ENCODE measurements around the gene TNRC18. TPM values are rescaled to one million over a fixed set of nuclear protein-coding genes. Genes with fewer than 3 reads are reported as not detected.

Gene TNRC18
- total and polyA plus RNA-seq, 9 of the 15 experiments (the other 6 are each of a cell fraction or from before 2014, with no cell fraction given): 0.03 to 43.2 (median 18.0) TPM

DNA sequence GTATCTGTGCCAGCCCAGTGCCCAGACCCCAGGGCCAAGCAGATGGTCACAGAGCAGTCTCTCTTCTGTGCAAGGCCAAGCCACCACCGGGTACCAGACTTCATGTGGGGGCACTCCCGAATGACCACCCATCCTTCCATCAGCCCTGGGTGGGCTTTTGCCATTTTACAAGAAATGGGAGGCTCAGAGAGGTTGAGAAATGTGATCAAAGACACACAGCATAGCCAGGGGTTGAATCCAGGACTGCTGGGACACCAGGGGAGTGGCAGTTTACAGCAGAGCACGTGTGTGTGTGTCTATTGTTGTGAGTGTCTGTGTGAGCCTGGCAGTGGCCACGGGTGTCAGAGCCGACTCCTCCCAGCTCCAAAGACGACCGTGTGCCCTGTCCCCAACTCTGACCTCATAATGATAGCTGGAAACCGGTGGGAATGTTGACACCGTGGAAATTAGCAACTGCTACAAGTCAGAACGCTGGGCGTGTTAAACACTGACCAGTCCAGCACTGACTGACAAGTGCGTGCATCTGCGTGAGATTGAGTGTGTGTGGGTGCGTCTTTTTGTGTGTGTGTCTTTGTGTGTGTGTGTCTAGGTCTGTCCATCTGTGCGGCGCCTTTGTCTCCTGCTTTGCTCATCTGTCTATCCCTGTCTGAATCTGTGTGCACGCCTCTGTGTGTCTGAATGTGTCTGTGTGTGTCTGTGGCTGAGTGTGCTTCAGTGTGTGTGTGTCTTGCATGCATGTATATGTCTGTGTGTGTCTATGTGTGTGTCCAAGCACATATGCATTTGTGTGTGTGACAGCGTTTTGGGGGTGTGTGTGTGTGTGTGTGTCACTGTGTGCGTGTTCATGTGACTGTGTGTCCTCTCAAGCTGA, 158.1 kb downstream of the TNRC18 start:
- Histone ChIP-seq H3K9ac (ENCODE audit: insufficient read depth in 1 of 2, low read depth in 2 of 2, low read length in 2 of 2) (no peak overlapping the region), H3K4me1 (replicated peaks in 1 of 2; ENCODE audit: control insufficient read depth in 2 of 2, insufficient read depth in 2 of 2, low read length in 2 of 2) (no peaks in the 10 kb centered on the region; a peak in 1 of 5 replicates), H3K4me3 (no peak overlapping the region), H3K9me3 (replicated peaks; ENCODE audit: control insufficient read depth, insufficient read depth, low read depth, low read length) (no peaks in the 10 kb centered on the region), H4K20me1 (replicated peaks; ENCODE audit: control insufficient read depth, insufficient read depth, low read length) (peaks cover 2% of the 10 kb centered on the region; the same call in 1 of the 2 replicates), H3K79me2 (ENCODE audit: control insufficient read depth, insufficient read depth, low read length) (no peaks in the 10 kb centered on the region), H3K4me2 (ENCODE audit: insufficient read depth, low read length) (no peak overlapping the region), H3K27ac (ENCODE audit: extremely low read depth, low read depth, low read length) (no peak overlapping the region), H3K9me1 (ENCODE audit: control insufficient read depth, insufficient read depth, low read length) (no peaks in the 10 kb centered on the region), H2AFZ (ENCODE audit: low read depth, low read length) (0 out of 2 replicates have a peak overlapping the region, but pooled peaks have one; percentile 11), H3K27me3 (ENCODE audit: control insufficient read depth in 2 of 2, insufficient read depth in 2 of 2, low read length in 2 of 2) (peaks cover 0 to 38% of the 10 kb centered on the region in 2 experiments; a peak in 2 of 5 replicates), H3K36me3 (ENCODE audit: control insufficient read depth, insufficient read depth, low read length) (no peaks in the 10 kb centered on the region)
- DNase-seq (ENCODE audit: extremely low read depth in 1 of 4, low spot score in 3 of 4): no peak
- WGBS (ENCODE audit: insufficient coverage, low coverage, missing lambda C conversion rate): 19% methylated on average over 19 of the region's 19 CpGs
- in situ Hi-C loops (cut with MboI) (no loop called here), intact Hi-C loops (cut with micrococcal nuclease) (no loop called here)
- no peak for FAIRE-seq
- ATAC-seq: no peak; the same call in 2 of the 3 replicates
- POLR2A ChIA-PET: no interaction called here
- CTCF ChIA-PET (ENCODE audit: low intra/inter-chr PET ratio): no interaction called here
- BruUV-seq (replicated peaks): no TSS peak
- TF ChIP-seq ZNF12 (CRISPR knock-in tag; IDR thresholded peaks at IDR 0.05) (no peak), POLR3G (IDR thresholded peaks at IDR 0.05; ENCODE audit: extremely low read depth, insufficient read length, insufficient replicate concordance) (no peak), KDM1A (IDR thresholded peaks at IDR 0.05) (0 out of 4 replicates have a peak, but pooled peaks of 1 of the 2 experiments have one; percentile 15), CREB5 (CRISPR knock-in tag; IDR thresholded peaks at IDR 0.05) (no peak), RBM25 (IDR thresholded peaks at IDR 0.05; ENCODE audit: low read depth, low read length, severe bottlenecking) (peak; percentile 64), SREBF2 (CRISPR knock-in tag; IDR thresholded peaks at IDR 0.05) (no peak), ZNF740 (CRISPR knock-in tag; IDR thresholded peaks at IDR 0.05) (0 out of 2 replicates have a peak, but pooled peaks have one; percentile 22), ZNF740 (tag; IDR thresholded peaks at IDR 0.05) (no peak), RAD51 (IDR thresholded peaks at IDR 0.05; ENCODE audit: borderline replicate concordance, low read depth) (no peak), BHLHE40 (IDR thresholded peaks at IDR 0.05; ENCODE audit: low read length) (no peak), HDAC2 (IDR thresholded peaks at IDR 0.05) (no peak)
